IPS DF 19.7 (cell line): ENCODE measurements around the gene ASTN2.

Source experiments
- DNase-seq: peaks from one replicate; pipeline ENCODE4 v3.0.0-alpha.2; 2013; ENCODE audit warnings: low read depth, low spot score

The ASTN2 gene

DNA sequence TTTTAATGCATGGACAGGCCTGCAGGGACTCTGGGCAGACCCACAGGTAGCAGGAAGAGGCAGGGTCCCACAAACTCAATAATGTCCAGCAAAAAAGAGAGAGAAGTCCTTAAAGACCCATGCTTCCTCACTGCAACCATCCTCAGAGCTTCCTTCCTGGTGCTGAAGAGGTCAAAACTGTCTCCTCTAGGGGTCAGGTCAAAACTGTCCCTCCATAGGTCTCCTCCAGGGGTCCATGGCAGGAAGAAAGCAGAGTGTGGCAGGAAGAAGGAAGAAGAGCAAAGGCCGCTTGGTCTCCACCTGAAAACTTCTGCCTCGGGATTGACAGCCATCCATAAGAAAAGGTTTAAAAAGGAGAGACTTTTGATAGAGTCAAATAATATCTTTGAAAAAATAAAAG, 989.6 kb downstream of the ASTN2 start:
- DNase-seq = no peak

GRCh38 chr9:116423149-116423548, 991.7 kb downstream of the ASTN2 start:
- no peak for DNase-seq

DNA sequence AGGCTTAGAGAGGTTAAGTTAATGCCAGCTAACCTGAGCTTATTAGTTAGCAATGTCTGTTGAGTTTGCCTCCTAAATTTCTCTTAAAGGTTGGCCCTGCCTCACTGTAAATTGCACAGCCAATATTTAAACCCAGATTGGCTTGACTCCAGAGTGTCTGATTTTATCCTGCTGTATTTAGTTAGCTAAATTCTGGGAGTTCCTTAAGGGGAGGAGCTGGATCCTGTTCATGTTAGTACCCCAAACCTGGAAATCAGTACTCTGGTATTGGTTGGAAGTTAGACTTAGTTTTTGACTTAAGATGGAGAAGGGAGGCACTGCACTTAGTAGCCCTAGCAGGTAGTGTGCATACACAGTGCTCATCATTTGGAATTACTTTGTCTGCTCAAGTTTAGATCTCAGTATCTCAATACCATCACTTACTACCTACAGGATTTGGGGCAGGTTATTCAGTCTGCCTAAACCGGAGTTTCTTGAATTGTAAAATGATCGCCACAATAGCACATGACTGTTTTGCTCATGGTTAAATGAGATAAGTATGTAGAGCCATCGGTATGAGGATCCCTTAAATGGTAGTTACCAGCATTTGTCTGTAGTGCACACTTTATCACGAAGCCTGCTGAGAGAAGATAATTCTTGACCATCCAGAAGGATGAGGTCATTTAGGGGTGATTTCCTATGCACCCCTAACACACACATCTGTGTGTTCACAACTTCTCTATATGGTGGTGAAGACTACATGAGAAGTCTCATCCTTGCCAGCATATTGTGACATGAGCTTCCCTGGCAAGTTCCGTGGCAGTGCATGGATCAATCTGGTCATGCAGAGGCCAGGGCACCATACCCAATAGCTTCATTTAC, 992.5 kb downstream of the ASTN2 start:
- no peak for DNase-seq

DNA sequence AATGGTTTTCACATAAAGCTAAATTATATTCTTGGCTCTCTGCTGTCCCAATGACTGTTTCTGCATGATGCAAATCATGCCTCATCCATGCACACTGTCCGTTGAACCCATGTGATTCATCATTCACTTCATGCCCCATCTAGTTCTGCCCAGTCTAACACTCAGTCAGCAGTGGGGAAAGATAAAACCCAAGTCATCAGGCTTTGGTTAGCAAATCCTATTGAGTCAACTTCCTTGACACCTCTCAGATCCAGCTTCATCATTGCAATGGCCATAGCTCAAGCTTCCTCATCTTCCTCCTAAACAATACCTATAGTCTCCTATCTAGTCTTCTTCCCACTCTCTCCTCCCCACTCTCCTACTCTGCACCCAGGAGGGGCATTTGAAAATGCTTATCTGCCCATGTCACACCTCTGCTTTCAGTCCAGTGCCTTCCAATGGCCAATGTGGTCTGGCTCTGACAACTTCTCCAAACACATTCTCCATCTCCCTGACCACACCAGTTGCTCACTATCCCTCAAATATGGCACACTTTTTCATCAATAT, 993.8 kb downstream of the ASTN2 start:
- DNase-seq = no peak

GRCh38 chr9:116419181-116419580, 995.7 kb downstream of the ASTN2 start:
- no peak for DNase-seq

- no peak for DNase-seq
Observed at GRCh38 chr9:116417464-116417863, 997.4 kb downstream of the ASTN2 start.

GRCh38 chr9:116416421-116416820, 998.4 kb downstream of the ASTN2 start:
- DNase-seq = no peak

DNA sequence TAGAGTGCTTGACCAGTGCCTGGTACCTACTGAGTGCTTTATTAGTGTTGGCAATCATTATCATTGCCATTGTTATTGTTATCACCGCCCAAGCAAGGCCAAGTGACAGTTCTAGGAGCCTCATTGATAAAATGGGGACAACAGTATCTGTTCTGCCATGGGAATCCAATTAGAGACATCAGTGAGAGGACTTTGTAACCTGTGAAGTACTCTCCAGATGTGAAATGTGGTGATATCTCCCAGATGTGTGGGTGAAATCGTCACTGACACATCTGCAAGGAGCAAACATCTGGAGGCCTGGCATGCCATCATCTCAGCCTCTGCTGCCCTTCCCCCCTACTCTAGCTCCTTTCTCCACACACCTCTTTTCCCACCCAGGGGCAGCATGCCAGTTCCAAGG, 1000.5 kb downstream of the ASTN2 start:
- no peak for DNase-seq

DNA sequence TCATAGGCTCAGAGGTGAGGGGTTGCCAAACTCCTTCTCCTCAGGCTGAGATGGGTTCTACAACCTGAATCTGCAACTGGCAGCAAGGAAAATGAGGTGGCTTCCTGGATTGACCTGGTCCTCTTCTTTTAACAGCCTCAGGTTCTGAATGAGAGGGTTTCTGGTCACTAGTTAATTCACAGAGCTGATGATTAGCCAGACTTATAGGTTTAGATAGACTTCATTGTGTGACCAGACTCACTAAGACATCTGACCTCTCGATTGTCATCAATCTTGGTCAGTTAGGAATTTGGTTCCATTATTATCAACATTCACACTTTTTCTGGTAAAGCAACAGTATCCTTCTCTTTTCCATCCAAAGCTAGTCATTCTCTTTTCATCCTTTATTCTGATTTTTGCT, 1003.4 kb downstream of the ASTN2 start:
- DNase-seq = no peak

DNA sequence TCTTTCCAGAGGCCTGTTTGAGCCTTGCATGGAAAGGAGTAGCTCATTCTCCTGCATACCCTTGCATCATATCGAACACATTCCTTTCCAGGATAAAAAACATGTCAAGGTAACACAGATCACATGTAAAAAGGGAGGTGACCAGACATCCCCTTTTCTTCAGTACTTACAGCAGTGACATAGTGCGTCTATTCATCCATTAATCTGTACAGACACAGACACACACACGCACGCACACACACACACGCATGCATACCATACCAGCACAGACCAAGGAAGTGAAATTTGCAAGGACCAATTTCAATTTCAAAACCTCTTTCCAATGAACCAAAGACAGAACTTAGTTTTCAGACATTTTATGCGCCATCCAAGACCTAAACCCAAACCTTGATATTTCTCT, 1005.2 kb downstream of the ASTN2 start:
- no peak for DNase-seq

DNA sequence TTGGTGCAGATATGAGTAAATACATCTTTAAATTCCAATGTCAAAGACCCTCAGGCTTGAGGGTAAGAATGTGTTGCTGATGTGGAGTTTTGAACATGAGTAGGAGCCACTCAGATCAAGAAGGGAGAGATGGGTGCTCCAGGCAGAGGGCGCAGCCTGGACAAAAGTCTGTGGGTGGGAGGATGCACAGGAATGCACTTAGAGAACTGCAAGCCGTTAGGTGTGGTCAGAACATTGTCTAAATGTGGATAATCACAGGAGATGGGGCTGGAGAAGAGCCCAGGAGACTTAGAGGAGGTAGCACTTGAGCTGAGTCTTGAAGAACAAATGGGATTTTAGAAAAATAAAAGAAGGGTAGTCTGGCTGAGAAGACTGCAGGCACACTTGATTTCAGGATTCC, 1005.7 kb downstream of the ASTN2 start:
- DNase-seq = no peak

DNA sequence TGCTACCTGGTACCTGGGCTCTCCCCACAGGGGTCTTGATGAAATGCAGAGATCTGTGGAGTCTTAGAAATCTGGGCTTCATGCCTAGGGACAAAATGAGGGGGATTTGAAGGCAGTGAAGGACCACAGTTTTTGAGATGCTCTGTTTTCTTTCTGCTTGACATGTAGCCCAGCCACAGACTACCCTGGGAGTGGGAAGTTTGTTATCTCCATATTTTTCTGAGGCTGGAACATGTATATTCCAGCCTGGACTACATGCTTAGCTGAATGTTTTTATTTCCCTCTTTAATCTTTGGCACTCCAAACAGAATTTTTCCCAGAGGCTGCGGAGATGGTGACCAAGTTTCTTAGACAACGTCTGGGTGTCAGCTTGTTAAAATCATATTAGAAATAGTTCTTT, 1008.4 kb downstream of the ASTN2 start:
- DNase-seq = no peak

GRCh38 chr9:116405321-116405720, 1009.5 kb downstream of the ASTN2 start:
- no peak for DNase-seq

- no peak for DNase-seq
Observed at GRCh38 chr9:116404228-116404627, 1010.6 kb downstream of the ASTN2 start.

- DNase-seq = no peak
Observed at GRCh38 chr9:116403171-116403570, 1011.7 kb downstream of the ASTN2 start.

DNA sequence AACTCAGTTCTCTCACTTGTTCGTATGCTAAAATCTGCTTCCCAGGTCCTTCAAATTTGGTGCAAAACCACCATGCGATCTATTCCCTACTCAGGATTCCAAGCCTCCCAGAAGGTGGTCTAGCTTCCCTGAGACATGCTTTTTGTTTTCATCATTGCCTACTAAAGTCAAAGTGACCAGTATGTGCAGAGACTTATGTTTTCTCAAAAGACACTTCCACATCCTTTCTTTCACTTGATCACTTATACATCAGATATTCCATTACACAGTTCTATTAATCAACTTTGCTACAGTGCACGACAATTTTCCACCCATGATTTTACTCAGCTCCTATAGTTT, 1019.2 kb downstream of the ASTN2 start:
- DNase-seq = no peak

- no peak for DNase-seq
Observed at GRCh38 chr9:116394894-116395698, 1019.8 kb downstream of the ASTN2 start.

DNA sequence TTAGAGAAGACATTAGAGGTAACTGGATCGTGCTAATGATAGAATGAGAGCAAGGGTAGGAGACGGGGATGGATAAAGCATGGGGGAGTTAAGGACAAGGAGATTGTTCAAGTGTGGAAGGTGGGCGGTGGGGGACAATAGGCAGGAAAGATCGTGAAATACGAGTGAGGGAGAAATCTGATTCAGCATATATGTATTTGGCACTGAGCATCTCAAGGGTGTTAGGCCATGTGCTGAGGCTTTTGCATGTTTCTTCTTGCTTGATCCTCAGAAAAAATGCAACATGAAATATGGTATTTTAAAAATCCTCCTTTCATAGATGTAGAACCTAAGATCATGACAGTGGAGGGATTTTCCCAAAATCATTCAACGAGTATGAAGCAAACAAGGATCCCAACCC, 1020.8 kb downstream of the ASTN2 start:
- no peak for DNase-seq

- no peak for DNase-seq
Observed at GRCh38 chr9:116393198-116393597, 1021.7 kb downstream of the ASTN2 start.

DNA sequence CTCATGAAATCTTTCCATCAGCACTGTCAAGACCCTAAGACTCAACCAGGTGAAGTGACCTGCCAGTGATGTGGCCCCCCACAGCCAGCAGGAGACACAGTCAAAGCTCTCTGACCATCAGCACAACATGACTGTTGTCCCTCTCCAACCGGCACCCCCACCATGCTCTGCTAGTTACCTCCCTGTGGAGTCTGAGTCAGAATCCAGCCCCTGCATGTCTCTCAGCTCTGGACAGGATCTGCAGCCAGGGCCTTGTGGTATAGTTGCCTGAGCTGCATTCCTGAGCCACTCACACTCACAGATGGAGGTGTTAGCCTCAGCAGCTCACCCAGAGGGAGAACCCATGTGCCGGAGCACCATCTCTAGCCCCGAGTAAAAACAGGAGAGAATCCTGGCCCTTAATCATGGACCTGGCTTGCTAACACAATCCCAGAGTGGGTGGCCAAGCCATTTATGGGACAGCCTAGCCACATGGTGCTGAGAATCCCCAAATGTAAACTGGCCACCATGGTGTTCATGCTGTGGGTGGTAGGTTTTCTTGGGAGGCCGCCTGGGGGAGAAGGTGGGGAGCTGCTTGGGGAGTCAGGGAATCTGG, 1023.5 kb downstream of the ASTN2 start:
- DNase-seq = no peak

GRCh38 chr9:116390303-116391228, 1024.3 kb downstream of the ASTN2 start:
- no peak for DNase-seq
